HepG2 (cell line): Measurements from ENCODE around the gene LRIT1. TPM values are rescaled to one million over a fixed set of nuclear protein-coding genes. Genes with fewer than 3 reads are reported as not detected.

ENCODE experiments used
- ATAC-seq: fragments of 200-7000 bp; cut with Tn5 transposase; 3 replicates; pipeline ENCODE4 v1.9.1; 2020; ENCODE audit warnings: mild to moderate bottlenecking, moderate library complexity
- BruUV-seq: library from RNA; stranded (reverse); fragments of 400-500 nt; replicated peaks from 2 replicates; lab custom pipeline; 2021; lab: Mats Ljungman, UMichigan
- CTCF ChIA-PET: fragments of 300-600 bp; formaldehyde crosslinking; extraction: SDS; loops from one replicate; lab custom pipeline; 2021; ENCODE audit warnings: low total read pairs, inconsistent platforms, low intra/inter-chr PET ratio; lab: Yijun Ruan, JAX
- POLR2A ChIA-PET: fragments of 350-600 bp; sonication (Branson Sonifier 250); formaldehyde crosslinking; loops from one replicate; lab custom pipeline; 2020; ENCODE audit warnings: antibody characterized with exemption, inconsistent platforms; lab: Yijun Ruan, JAX
- DNase-seq: peaks from one replicate; pipeline ENCODE4 v3.0.0-alpha.2; 2015; ENCODE audit warnings: low spot score
- FAIRE-seq: peaks from 3 replicates; lab custom pipeline; 2011; peaks lifted over from hg19 to GRCh38; lab: Jason Lieb, UNC
- H2AFZ ChIP-seq: one replicate; pipeline ENCODE4 v1.6.1; 2011; ENCODE audit warnings: low read length, inconsistent platforms
- H3K27ac ChIP-seq: fragments of 300-600 bp; 3 replicates; pipeline ENCODE4 v1.8.0; 2011; ENCODE audit warnings: mixed run types, mild to moderate bottlenecking, mixed read lengths, low read length, inconsistent platforms; ENCODE audit not compliant: insufficient read depth; ENCODE audit errors: extremely low read length
- H3K27me3 ChIP-seq, 2 experiments: fragments of 200-600 bp in 1 of 2; 2 replicates in 1 of 2; 3 replicates in 1 of 2; pipeline versions ENCODE4 v1.6.0 to v1.8.0; 2011; ENCODE audit warnings: low read length in 2 of 2, mild to moderate bottlenecking in 2 of 2, moderate library complexity in 2 of 2, inconsistent platforms in 1 of 2; ENCODE audit not compliant: insufficient read depth in 2 of 2, control insufficient read depth in 1 of 2
- H3K36me3 ChIP-seq, 2 experiments: fragments of 200-600 bp in 1 of 2; replicated peaks in 1 of 2; 2 replicates in 1 of 2; 3 replicates in 1 of 2; pipeline versions ENCODE4 v1.5.1 to v1.8.0; 2011; ENCODE audit warnings: low read length in 2 of 2, inconsistent platforms in 1 of 2; ENCODE audit not compliant: insufficient read depth in 2 of 2, control insufficient read depth in 1 of 2
- H3K4me1 ChIP-seq: 2 replicates; pipeline ENCODE4 v1.5.1; 2012; ENCODE audit warnings: low read length, inconsistent platforms; ENCODE audit not compliant: insufficient read depth
- H3K4me2 ChIP-seq: 2 replicates; pipeline ENCODE4 v1.6.0; 2011; ENCODE audit warnings: low read depth, low read length, inconsistent platforms
- H3K4me3 ChIP-seq, 3 experiments: fragments of 200-600 bp in 1 of 3; sonication (generic), shearing (Covaris generic) in 1 of 3; replicated peaks in 1 of 3; 2 replicates each; pipeline ENCODE4 v1.5.1; 2011 to 2016; ENCODE audit warnings: low read length in 3 of 3, inconsistent platforms in 2 of 3, low read depth in 2 of 3, mild to moderate bottlenecking in 2 of 3, control low read depth in 1 of 3, mixed read lengths in 1 of 3; ENCODE audit not compliant: insufficient read depth in 1 of 3
- H3K79me2 ChIP-seq: one replicate; pipeline ENCODE4 v1.6.1; 2011; ENCODE audit warnings: low read length, inconsistent platforms; ENCODE audit not compliant: insufficient read depth
- H3K9ac ChIP-seq: 2 replicates; pipeline ENCODE4 v1.6.0; 2011; ENCODE audit warnings: mild to moderate bottlenecking, low read depth, low read length, inconsistent platforms; ENCODE audit not compliant: insufficient read depth
- H3K9me3 ChIP-seq: 2 replicates; pipeline ENCODE4 v1.5.1; 2012; ENCODE audit warnings: mild to moderate bottlenecking, low read length
- H4K20me1 ChIP-seq: 2 replicates; pipeline ENCODE4 v1.6.0; 2011; ENCODE audit warnings: inconsistent platforms, mild to moderate bottlenecking, low read length, moderate library complexity; ENCODE audit not compliant: insufficient read depth
- ZBTB8A ChIP-seq: sonication (generic); formaldehyde crosslinking; IDR thresholded peaks from 2 replicates; pipeline ENCODE4 v1.4.0; 2020; ENCODE audit warnings: mild to moderate bottlenecking, low read depth, missing genetic modification reagents, borderline replicate concordance
- ZNF83 ChIP-seq: sonication (generic); formaldehyde crosslinking; IDR thresholded peaks from 2 replicates; pipeline ENCODE4 v1.4.0; 2020; ENCODE audit warnings: missing genetic modification reagents, mild to moderate bottlenecking, borderline replicate concordance
- WGBS: methylation state at CpG from one replicate; pipeline ENCODE4 v1.1.6; 2017; ENCODE audit warnings: low lambda C conversion rate; 5-methylcytosine and 5-hydroxymethylcytosine counted together
- in situ Hi-C: cut with HindIII; loops from 2 replicates; pipeline ENCODE4 v1.10.0; 2017; ENCODE audit warnings: low pct_unique_long_range_greater_than_20kb; ENCODE audit not compliant: extremely low pct_ligation_motif_present
- intact Hi-C: fragments of 100-400 bp; cut with micrococcal nuclease; formaldehyde crosslinking; loops from one replicate; pipeline ENCODE4 v1.10.0; 2022; ENCODE audit not compliant: unreplicated experiment
- polyA plus RNA-seq, 8 experiments: library from polyadenylated mRNA; depleted of rRNA in 3 of 8; stranded (reverse) in 7 of 8; unstranded in 1 of 8; fragments of >200 nt; fragmentation: Illumina TruSeq in 4 of 8; extraction: Trizol in 4 of 8; gene quantifications; 2 replicates each; pipeline versions ENCODE4 v1.2.1 to v1.2.3, GENCODE V29; 2011 to 2016; ENCODE audit warnings: low read depth in 4 of 8, missing spikeins in 1 of 8, mixed read lengths in 1 of 8; ENCODE audit not compliant: insufficient read depth in 1 of 8
- total RNA-seq, 5 experiments: library from RNA; depleted of rRNA; stranded (reverse); fragments of >200 nt; fragmentation: Illumina TruSeq; extraction: Trizol; gene quantifications; 2 replicates each; pipeline ENCODE4 v1.2.3, GENCODE V29; 2016; ENCODE audit warnings: low read depth in 1 of 5
- TF ChIP-seq, protein P1 (sequence below): sonication (generic); formaldehyde crosslinking; IDR thresholded peaks from 2 replicates; pipeline ENCODE4 v1.4.0; 2020; ENCODE audit warnings: missing genetic modification reagents, borderline replicate concordance

LRIT1 gene
- total and polyA plus RNA-seq, 2 of the 13 experiments (the other 11 are each of a cell fraction or from before 2014, with no cell fraction given) = not detected

DNA sequence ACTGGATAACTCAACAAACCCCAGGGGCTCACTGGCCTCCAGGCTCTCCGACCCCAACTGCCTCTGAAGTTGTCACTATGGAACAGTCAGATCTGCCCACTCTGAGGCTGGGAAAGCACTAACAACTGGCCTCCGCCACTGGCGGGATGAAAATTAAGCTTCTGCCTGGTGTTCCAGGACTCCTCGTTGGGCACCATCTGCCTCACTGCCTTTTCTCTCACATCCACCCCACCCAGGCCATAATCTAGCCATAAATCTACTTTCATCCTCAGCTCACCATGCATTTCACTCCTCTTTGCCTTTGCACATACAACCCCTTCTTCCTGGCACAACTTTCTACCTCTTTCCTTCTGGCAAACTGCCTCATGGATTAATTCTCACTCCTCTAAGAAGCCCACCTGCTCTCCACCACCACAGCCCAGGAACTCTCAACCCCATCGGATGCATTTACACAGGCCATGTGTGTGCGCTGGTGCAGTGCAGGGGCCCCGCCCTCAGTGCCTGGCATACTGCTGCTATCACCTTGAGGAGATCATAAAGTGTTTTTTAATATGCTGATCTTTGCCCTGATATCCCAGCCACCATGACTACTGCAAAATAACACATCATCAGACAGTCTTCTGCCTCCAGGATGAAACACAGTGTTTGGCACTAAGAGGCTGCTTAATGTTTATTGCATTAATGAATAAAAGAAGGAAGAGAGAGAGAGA lies 43.0 kb downstream of the LRIT1 start (continued):
- TF ChIP-seq, protein P1, sequence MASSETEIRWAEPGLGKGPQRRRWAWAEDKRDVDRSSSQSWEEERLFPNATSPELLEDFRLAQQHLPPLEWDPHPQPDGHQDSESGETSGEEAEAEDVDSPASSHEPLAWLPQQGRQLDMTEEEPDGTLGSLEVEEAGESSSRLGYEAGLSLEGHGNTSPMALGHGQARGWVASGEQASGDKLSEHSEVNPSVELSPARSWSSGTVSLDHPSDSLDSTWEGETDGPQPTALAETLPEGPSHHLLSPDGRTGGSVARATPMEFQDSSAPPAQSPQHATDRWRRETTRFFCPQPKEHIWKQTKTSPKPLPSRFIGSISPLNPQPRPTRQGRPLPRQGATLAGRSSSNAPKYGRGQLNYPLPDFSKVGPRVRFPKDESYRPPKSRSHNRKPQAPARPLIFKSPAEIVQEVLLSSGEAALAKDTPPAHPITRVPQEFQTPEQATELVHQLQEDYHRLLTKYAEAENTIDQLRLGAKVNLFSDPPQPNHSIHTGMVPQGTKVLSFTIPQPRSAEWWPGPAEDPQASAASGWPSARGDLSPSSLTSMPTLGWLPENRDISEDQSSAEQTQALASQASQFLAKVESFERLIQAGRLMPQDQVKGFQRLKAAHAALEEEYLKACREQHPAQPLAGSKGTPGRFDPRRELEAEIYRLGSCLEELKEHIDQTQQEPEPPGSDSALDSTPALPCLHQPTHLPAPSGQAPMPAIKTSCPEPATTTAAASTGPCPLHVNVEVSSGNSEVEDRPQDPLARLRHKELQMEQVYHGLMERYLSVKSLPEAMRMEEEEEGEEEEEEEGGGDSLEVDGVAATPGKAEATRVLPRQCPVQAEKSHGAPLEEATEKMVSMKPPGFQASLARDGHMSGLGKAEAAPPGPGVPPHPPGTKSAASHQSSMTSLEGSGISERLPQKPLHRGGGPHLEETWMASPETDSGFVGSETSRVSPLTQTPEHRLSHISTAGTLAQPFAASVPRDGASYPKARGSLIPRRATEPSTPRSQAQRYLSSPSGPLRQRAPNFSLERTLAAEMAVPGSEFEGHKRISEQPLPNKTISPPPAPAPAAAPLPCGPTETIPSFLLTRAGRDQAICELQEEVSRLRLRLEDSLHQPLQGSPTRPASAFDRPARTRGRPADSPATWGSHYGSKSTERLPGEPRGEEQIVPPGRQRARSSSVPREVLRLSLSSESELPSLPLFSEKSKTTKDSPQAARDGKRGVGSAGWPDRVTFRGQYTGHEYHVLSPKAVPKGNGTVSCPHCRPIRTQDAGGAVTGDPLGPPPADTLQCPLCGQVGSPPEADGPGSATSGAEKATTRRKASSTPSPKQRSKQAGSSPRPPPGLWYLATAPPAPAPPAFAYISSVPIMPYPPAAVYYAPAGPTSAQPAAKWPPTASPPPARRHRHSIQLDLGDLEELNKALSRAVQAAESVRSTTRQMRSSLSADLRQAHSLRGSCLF (CRISPR knock-in tag) = no peak

DNA sequence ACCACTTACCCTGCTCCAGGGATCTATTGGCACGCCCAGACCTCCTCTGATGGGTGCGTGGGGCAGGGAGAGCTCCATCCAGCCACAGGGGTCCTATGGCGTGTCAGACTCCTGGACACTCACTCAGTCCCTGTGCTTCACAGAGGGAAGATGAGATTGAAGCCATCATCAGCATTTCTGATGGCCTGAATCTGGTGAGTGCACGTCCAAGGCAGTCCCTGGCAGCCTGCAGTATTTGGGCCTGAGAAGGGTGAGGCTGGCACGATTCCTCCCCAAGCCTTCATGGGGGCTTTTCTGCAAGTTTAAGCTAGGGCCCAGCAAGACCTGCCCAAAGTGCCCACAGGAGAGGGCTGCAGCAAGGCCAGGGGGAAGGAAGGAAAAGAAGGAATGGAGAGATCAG lies 43.7 kb downstream of the LRIT1 start:
- POLR2A ChIA-PET = no interaction called here

More for the DNA sequence above, 43.7 kb downstream of the LRIT1 start:
- H3K4me3 ChIP-seq = no peak overlapping the region
- no peak overlapping the region for H3K9ac ChIP-seq
- H3K9me3 ChIP-seq = no peaks in the 10 kb centered on the region
- no peaks in the 10 kb centered on the region for H3K36me3 ChIP-seq
- no peak overlapping the region for H3K4me2 ChIP-seq
- no peak for TF ChIP-seq ZNF83 (CRISPR knock-in tag)
- no peak for TF ChIP-seq ZBTB8A (CRISPR knock-in tag)
- no TSS peak for BruUV-seq
- H4K20me1 ChIP-seq = no peaks in the 10 kb centered on the region
- in situ Hi-C loops (no loop called here), intact Hi-C loops (no loop called here)
- no peak overlapping the region for H3K27ac ChIP-seq
- no peaks in the 10 kb centered on the region for H3K79me2 ChIP-seq
- FAIRE-seq (no peak), ATAC-seq (no peak), DNase-seq (no peak)
- peaks cover 9 to 63% of the 10 kb centered on the region in 2 experiments for H3K27me3 ChIP-seq
- CTCF ChIA-PET = no interaction called here
- WGBS = 0% methylated on average over 3 of the region's 5 CpGs
- H3K4me1 ChIP-seq = no peaks in the 10 kb centered on the region
- H2AFZ ChIP-seq = no peak overlapping the region
